BJ (cell line): ENCODE results near the gene NXNL2. TPM values are rescaled to one million over a fixed set of nuclear protein-coding genes. Genes with fewer than 3 reads are reported as not detected.

Experiments
- CTCF ChIA-PET: fragments of 350-600 bp; formaldehyde crosslinking; extraction: SDS; loops from one replicate; lab custom pipeline; 2021; ENCODE audit warnings: antibody characterized with exemption, inconsistent platforms; lab: Yijun Ruan, JAX
- POLR2A ChIA-PET: fragments of 300-600 bp; sonication (Branson Sonifier 250); formaldehyde crosslinking; extraction: SDS; loops from one replicate; lab custom pipeline; 2021; ENCODE audit warnings: antibody characterized with exemption; lab: Charles Lee
- DNase-seq: peaks from one replicate; pipeline ENCODE4 v3.0.0-alpha.2; 2011; ENCODE audit warnings: low read depth
- H3K27me3 ChIP-seq: 2 replicates; pipeline ENCODE4 v1.6.0; 2011; ENCODE audit warnings: low read length; ENCODE audit not compliant: control insufficient read depth, insufficient read depth
- H3K36me3 ChIP-seq: 2 replicates; pipeline ENCODE4 v1.5.1; 2011; ENCODE audit warnings: low read length; ENCODE audit not compliant: control insufficient read depth, insufficient read depth
- H3K4me3 ChIP-seq: 2 replicates; pipeline ENCODE4 v1.5.1; 2011; ENCODE audit warnings: low read depth, mild to moderate bottlenecking, control low read depth, low read length
- polyA plus RNA-seq: library from polyadenylated mRNA; depleted of rRNA; stranded (reverse); fragments of >200 nt; gene quantifications from 2 replicates; pipeline ENCODE4 v1.2.3, GENCODE V29; 2011
- TF ChIP-seq, protein P1 (sequence below): IDR thresholded peaks from 2 replicates; pipeline ENCODE4 v1.5.1; 2011; ENCODE audit warnings: low read depth, mild to moderate bottlenecking, control low read depth, inconsistent platforms, low read length, moderate library complexity; ENCODE audit not compliant: insufficient read depth

The NXNL2 gene
- polyA plus RNA-seq, 1 experiment = 5.5 TPM

DNA sequence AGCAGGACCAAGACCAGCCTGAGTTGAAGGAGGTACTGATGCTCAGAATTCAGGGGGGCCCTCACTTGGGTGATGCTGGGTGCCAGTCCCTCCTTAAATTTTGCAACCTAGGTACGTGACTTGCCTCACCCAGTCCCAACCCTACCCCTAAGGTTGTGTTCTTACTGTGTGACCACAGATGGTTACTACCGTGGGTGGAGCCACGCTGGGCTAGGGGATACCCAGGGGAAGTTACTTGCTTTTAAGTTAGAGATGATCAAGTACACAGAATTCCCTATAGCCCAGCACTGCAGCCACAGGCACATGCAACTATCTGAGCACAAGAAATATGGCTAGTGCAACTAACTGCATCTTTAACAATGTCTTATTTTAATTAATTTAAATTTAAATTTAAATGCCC lies 32.9 kb downstream of the NXNL2 start:
- POLR2A ChIA-PET = no interaction called here
- TF ChIP-seq, protein P1, sequence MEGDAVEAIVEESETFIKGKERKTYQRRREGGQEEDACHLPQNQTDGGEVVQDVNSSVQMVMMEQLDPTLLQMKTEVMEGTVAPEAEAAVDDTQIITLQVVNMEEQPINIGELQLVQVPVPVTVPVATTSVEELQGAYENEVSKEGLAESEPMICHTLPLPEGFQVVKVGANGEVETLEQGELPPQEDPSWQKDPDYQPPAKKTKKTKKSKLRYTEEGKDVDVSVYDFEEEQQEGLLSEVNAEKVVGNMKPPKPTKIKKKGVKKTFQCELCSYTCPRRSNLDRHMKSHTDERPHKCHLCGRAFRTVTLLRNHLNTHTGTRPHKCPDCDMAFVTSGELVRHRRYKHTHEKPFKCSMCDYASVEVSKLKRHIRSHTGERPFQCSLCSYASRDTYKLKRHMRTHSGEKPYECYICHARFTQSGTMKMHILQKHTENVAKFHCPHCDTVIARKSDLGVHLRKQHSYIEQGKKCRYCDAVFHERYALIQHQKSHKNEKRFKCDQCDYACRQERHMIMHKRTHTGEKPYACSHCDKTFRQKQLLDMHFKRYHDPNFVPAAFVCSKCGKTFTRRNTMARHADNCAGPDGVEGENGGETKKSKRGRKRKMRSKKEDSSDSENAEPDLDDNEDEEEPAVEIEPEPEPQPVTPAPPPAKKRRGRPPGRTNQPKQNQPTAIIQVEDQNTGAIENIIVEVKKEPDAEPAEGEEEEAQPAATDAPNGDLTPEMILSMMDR = no peak
- Histone ChIP-seq H3K36me3 (no peaks in the 10 kb centered on the region), H3K27me3 (no peaks in the 10 kb centered on the region), H3K4me3 (no peak overlapping the region)
- no peak for DNase-seq
- CTCF ChIA-PET = interaction anchor here (1.0 kb wide), 1 partner anchor 11 kb away, joined by 5 read pairs; no protein-coding TSS in a partner anchor

DNA sequence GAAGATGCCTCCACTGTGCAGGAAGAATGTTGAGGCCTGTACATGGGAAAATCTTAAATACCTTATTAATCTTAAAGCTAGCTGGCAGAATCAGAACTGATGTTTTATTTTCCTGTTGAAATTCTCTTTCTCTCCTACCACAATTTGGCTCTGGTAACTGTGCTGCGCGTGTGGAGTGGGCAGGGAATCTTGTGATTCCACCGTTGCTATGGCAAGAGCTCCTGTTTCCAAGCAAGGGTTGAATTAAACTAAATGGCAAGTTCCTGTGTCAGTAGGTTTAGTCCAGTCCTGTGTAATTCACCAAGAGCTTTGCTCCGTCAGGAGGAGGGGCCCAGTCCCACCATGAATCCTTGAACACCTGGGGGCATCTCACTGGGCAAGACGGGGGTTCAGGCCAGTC lies 36.4 kb downstream of the NXNL2 start:
- CTCF ChIA-PET = interaction anchor here (1.1 kb wide), 1 partner anchor 10 kb away, joined by 3 read pairs; no protein-coding TSS in a partner anchor
- TF ChIP-seq, protein P1 = no peak

DNA sequence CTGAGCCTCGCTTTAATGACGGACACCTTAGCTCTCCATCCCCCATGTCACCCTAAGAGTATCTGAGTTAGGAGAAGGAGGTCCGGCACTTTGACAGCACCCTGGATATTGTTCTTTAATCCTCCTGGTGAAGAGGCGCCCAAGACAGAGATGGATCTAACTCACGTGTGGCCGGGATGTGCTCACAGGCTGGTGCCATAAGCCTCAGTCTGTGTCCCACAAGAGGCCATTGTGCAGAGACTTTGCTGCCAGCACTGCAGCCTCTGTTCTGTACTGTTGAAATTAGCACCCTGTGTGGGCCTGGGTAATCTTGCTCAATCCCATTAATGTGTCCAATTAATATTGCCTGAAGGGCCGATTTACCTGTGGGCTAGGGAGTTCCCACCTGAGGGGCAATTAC lies 37.7 kb downstream of the NXNL2 start:
- no peak for DNase-seq
- CTCF ChIA-PET = interaction anchor here (1.1 kb wide), 1 partner anchor 11 kb away, joined by 3 read pairs; no protein-coding TSS in a partner anchor
- POLR2A ChIA-PET = interaction anchor here (0.6 kb wide), 1 partner anchor 85 kb away, joined by 4 read pairs; no protein-coding TSS in a partner anchor
- H3K4me3 ChIP-seq = no peak overlapping the region
- TF ChIP-seq, protein P1 = no peak
- no peaks in the 10 kb centered on the region for H3K36me3 ChIP-seq
- H3K27me3 ChIP-seq = no peaks in the 10 kb centered on the region

More for the DNA sequence above, 36.4 kb downstream of the NXNL2 start:
- POLR2A ChIA-PET = no interaction called here
- Histone ChIP-seq H3K27me3 (no peaks in the 10 kb centered on the region), H3K36me3 (no peaks in the 10 kb centered on the region), H3K4me3 (no peak overlapping the region)
- DNase-seq = no peak

GRCh38 chr9:88574953-88575352 lies 40.0 kb downstream of the NXNL2 start:
- H3K27me3 ChIP-seq = no peaks in the 10 kb centered on the region
- no peak for DNase-seq
- H3K36me3 ChIP-seq = no peaks in the 10 kb centered on the region
- ChIA-PET CTCF (interaction anchor here (0.5 to 2.2 kb wide), 4 partner anchors 37 to 624 kb away, joined by 3 to 5 read pairs (median 3); no protein-coding TSS in a partner anchor), POLR2A (no interaction called here)
- no peak overlapping the region for H3K4me3 ChIP-seq
- TF ChIP-seq, protein P1 = no peak

- no peak for DNase-seq
- Histone ChIP-seq H3K27me3 (no peaks in the 10 kb centered on the region), H3K36me3 (no peaks in the 10 kb centered on the region), H3K4me3 (no peak overlapping the region)
- POLR2A ChIA-PET = no interaction called here
- CTCF ChIA-PET = interaction anchor here (0.6 kb wide), 1 partner anchor 182 kb away, joined by 3 read pairs; no protein-coding TSS in a partner anchor
- TF ChIP-seq, protein P1 = no peak
These were observed 42.5 kb downstream of the NXNL2 start for GRCh38 chr9:88577256-88578120.
